T47D (cell line): ENCODE data around the gene PYGL.
A peak's percentile ranks its signal among the peaks of the same experiment; 100 is the strongest.
"Not testable (repeated sequence)": the region's sequence is repeated elsewhere in the genome, so short reads cannot be mapped to it uniquely, and the experiment has no call there.

ENCODE experiments used
- DNase-seq, 2 experiments: peaks; one replicate each; pipeline versions ENCODE4 v3.0.0 to v3.0.0-alpha.2; 2011 to 2012; ENCODE audit warnings: low read depth in 1 of 2, low spot score in 1 of 2
- JUND ChIP-seq: IDR thresholded peaks from 2 replicates; pipeline ENCODE4 v1.6.1; 2012; ENCODE audit warnings: low read depth
- in situ Hi-C: cut with HindIII; loops from 2 replicates; pipeline ENCODE4 v1.10.0; 2016; ENCODE audit warnings: low sequenced_read_pairs, low pct_unique_long_range_greater_than_20kb

PYGL gene

GRCh38 chr14:50906326-50907065 is 37.8 kb downstream of the PYGL start:
- no peak for DNase-seq
- in situ Hi-C loops: no loop called here

GRCh38 chr14:50904719-50905118 is 39.6 kb downstream of the PYGL start:
- DNase-seq: no peak
- no peak for TF ChIP-seq JUND
- in situ Hi-C loops: no loop called here

More at GRCh38 chr14:50906326-50907065, 37.8 kb downstream of the PYGL start:
- no peak for TF ChIP-seq JUND

- DNase-seq: no peak
- no peak for TF ChIP-seq JUND
- in situ Hi-C loops: no loop called here
These were observed 42.9 kb downstream of the PYGL start for GRCh38 chr14:50901361-50901760.

GRCh38 chr14:50897658-50898175 is 46.6 kb downstream of the PYGL start:
- TF ChIP-seq JUND: no peak
- no peak for DNase-seq
- in situ Hi-C loops: no loop called here

GRCh38 chr14:50897005-50897404 is 47.3 kb downstream of the PYGL start:
- DNase-seq, in situ Hi-C loops: not testable (repeated sequence)

- DNase-seq, in situ Hi-C loops: not testable (repeated sequence)
These were observed 47.9 kb downstream of the PYGL start for GRCh38 chr14:50896421-50896820.

- DNase-seq: no peak
- in situ Hi-C loops: no loop called here
- no peak for TF ChIP-seq JUND
These were observed 52.0 kb downstream of the PYGL start for GRCh38 chr14:50892255-50892654.

GRCh38 chr14:50887476-50887875 is 56.8 kb downstream of the PYGL start:
- in situ Hi-C loops: no loop called here
- no peak for TF ChIP-seq JUND
- no peak for DNase-seq

- DNase-seq: no peak
- TF ChIP-seq JUND: no peak
- in situ Hi-C loops: no loop called here
These were observed 60.5 kb downstream of the PYGL start for GRCh38 chr14:50883827-50884197.

GRCh38 chr14:50882932-50883826 is 61.1 kb downstream of the PYGL start:
- in situ Hi-C loops: no loop called here
- DNase-seq: peak in 1 of 2 experiments; percentile 68
- TF ChIP-seq JUND: no peak

- no peak for TF ChIP-seq JUND
- in situ Hi-C loops: no loop called here
- no peak for DNase-seq
These were observed 68.8 kb downstream of the PYGL start for GRCh38 chr14:50875359-50876070.

- in situ Hi-C loops: no loop called here
- DNase-seq: peak; percentile 71 to 78
- TF ChIP-seq JUND: no peak
These were observed 69.5 kb downstream of the PYGL start for GRCh38 chr14:50874757-50875156.
